ENCODE measurements around the gene CADPS2. TPM values are rescaled to one million over a fixed set of nuclear protein-coding genes. Genes with fewer than 3 reads are reported as not detected.

The CADPS2 gene
- total RNA-seq, 1 donor from 2014 or later: 3.1 TPM

- Mint-ChIP-seq H3K27ac (ENCODE audit: unreplicated experiment) (no peak overlapping the region), H3K9me3 (no peaks in the 10 kb centered on the region)
- TF ChIP-seq, protein P1, sequence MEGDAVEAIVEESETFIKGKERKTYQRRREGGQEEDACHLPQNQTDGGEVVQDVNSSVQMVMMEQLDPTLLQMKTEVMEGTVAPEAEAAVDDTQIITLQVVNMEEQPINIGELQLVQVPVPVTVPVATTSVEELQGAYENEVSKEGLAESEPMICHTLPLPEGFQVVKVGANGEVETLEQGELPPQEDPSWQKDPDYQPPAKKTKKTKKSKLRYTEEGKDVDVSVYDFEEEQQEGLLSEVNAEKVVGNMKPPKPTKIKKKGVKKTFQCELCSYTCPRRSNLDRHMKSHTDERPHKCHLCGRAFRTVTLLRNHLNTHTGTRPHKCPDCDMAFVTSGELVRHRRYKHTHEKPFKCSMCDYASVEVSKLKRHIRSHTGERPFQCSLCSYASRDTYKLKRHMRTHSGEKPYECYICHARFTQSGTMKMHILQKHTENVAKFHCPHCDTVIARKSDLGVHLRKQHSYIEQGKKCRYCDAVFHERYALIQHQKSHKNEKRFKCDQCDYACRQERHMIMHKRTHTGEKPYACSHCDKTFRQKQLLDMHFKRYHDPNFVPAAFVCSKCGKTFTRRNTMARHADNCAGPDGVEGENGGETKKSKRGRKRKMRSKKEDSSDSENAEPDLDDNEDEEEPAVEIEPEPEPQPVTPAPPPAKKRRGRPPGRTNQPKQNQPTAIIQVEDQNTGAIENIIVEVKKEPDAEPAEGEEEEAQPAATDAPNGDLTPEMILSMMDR (conservative IDR thresholded peaks at IDR 0.05): no peak
These were observed 83.9 kb downstream of the CADPS2 start for GRCh38 chr7:122802301-122802751.

DNA sequence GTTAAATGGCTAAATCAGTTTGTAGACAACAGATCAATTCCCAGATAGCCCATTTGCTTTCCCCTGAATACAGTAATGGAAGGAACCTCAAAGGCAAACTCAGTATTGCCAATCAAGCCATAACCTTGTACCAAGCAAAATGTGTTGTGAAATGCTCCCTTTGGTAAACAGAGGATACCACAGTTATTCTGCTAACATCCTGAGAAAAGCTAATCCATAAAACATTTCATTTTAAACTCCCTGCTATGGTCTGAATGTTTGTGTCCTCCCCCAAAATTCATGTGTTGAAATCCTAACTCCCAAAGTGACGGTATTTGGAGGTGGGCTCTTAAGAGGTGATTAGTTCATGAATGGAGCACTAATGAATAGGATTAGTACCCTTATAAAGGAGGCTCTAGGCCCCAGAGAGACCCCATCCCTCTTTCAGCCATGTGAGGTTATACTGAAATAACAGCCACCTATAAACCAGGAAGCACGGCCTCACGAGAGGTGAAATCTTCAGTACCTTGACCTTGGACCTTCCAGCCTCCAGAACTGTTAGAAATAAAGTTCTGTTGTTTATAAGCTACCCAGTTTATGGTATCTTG is 94.2 kb downstream of the CADPS2 start:
- no peak for DNase-seq (ENCODE audit: low read depth, low spot score)
- TF ChIP-seq, protein P1 (conservative IDR thresholded peaks at IDR 0.05): no peak

More at GRCh38 chr7:122802301-122802751, 83.9 kb downstream of the CADPS2 start:
- no peak for DNase-seq (ENCODE audit: low read depth, low spot score)
- Mint-ChIP-seq H3K36me3 (ENCODE audit: low read depth) (no peaks in the 10 kb centered on the region), H3K4me3 (no peak overlapping the region), H3K27me3 (ENCODE audit: low read depth) (no peaks in the 10 kb centered on the region), H3K4me1 (peaks cover 12% of the 10 kb centered on the region)

GRCh38 chr7:122790591-122790990 is 95.7 kb downstream of the CADPS2 start:
- DNase-seq (ENCODE audit: low read depth, low spot score): no peak
- TF ChIP-seq, protein P1 (conservative IDR thresholded peaks at IDR 0.05): no peak
- Mint-ChIP-seq H3K4me3 (no peak overlapping the region), H3K27ac (ENCODE audit: unreplicated experiment) (no peak overlapping the region), H3K36me3 (ENCODE audit: low read depth) (no peaks in the 10 kb centered on the region), H3K9me3 (peaks cover 3% of the 10 kb centered on the region), H3K27me3 (ENCODE audit: low read depth) (no peaks in the 10 kb centered on the region), H3K4me1 (no peaks in the 10 kb centered on the region)

More for the DNA sequence above, 94.2 kb downstream of the CADPS2 start:
- Mint-ChIP-seq H3K27me3 (ENCODE audit: low read depth) (no peaks in the 10 kb centered on the region), H3K27ac (ENCODE audit: unreplicated experiment) (no peak overlapping the region), H3K4me1 (no peaks in the 10 kb centered on the region), H3K36me3 (ENCODE audit: low read depth) (peaks cover 3% of the 10 kb centered on the region), H3K4me3 (no peak overlapping the region), H3K9me3 (peaks cover 3% of the 10 kb centered on the region)

- no peaks in the 10 kb centered on the region for H3K4me1 Mint-ChIP-seq
- TF ChIP-seq, protein P1 (conservative IDR thresholded peaks at IDR 0.05): no peak
- H3K27ac Mint-ChIP-seq (ENCODE audit: unreplicated experiment): no peak overlapping the region
- no peaks in the 10 kb centered on the region for H3K36me3 Mint-ChIP-seq (ENCODE audit: low read depth)
- no peak for DNase-seq (ENCODE audit: low read depth, low spot score)
- H3K4me3 Mint-ChIP-seq: no peak overlapping the region
- H3K9me3 Mint-ChIP-seq: peaks cover 3% of the 10 kb centered on the region
- no peaks in the 10 kb centered on the region for H3K27me3 Mint-ChIP-seq (ENCODE audit: low read depth)
These were observed 96.1 kb downstream of the CADPS2 start for GRCh38 chr7:122790132-122790531.

GRCh38 chr7:122789156-122789555 is 97.1 kb downstream of the CADPS2 start:
- TF ChIP-seq, protein P1 (conservative IDR thresholded peaks at IDR 0.05): no peak
- H3K27me3 Mint-ChIP-seq (ENCODE audit: low read depth): no peaks in the 10 kb centered on the region
- H3K27ac Mint-ChIP-seq (ENCODE audit: unreplicated experiment): no peak overlapping the region
- no peaks in the 10 kb centered on the region for H3K4me1 Mint-ChIP-seq
- no peaks in the 10 kb centered on the region for H3K9me3 Mint-ChIP-seq
- H3K36me3 Mint-ChIP-seq (ENCODE audit: low read depth): no peaks in the 10 kb centered on the region
- no peak for DNase-seq (ENCODE audit: low read depth, low spot score)
- no peak overlapping the region for H3K4me3 Mint-ChIP-seq
